Heart right ventricle (tissue), 16 donors: Measurements from ENCODE around the gene PKD1L1. TPM values are rescaled to one million over a fixed set of nuclear protein-coding genes. Genes with fewer than 3 reads are reported as not detected.

Experiments used
- ATAC-seq, 8 donors: fragments of 200-7000 bp; cut with Tn5 transposase; one replicate each; pipeline ENCODE4 v1.9.1; 2020; ENCODE audit warnings: mild to moderate bottlenecking in 8 of 8, moderate library complexity in 8 of 8, moderate number of reproducible peaks in 1 of 8
- DNase-seq, 2 donors: peaks; one replicate each; pipeline ENCODE4 v3.0.0-alpha.2; 2020
- H3K27ac ChIP-seq, 10 donors: fragments of 200-600 bp; sonication (generic) in 2 of 10; one replicate each; pipeline versions ENCODE4 v1.5.0 to v1.8.0; 2020 to 2022; ENCODE audit warnings: mild to moderate bottlenecking in 3 of 10
- H3K27me3 ChIP-seq, 7 donors: fragments of 200-600 bp; one replicate each; pipeline ENCODE4 v1.8.0; 2021 to 2022; ENCODE audit warnings: mild to moderate bottlenecking in 2 of 7
- H3K36me3 ChIP-seq, 9 donors: fragments of 200-600 bp; sonication (generic) in 1 of 9; one replicate each; pipeline versions ENCODE4 v1.5.0 to v1.8.0; 2020 to 2022; ENCODE audit warnings: mild to moderate bottlenecking in 2 of 9
- H3K4me1 ChIP-seq, 9 donors: fragments of 200-600 bp; sonication (generic) in 1 of 9; one replicate each; pipeline versions ENCODE4 v1.5.0 to v1.8.0; 2020 to 2022; ENCODE audit warnings: mild to moderate bottlenecking in 4 of 9
- H3K4me3 ChIP-seq, 10 donors: fragments of 200-600 bp; sonication (generic) in 2 of 10; one replicate each; pipeline versions ENCODE4 v1.5.0 to v1.8.0; 2020 to 2022; ENCODE audit warnings: mild to moderate bottlenecking in 7 of 10, moderate library complexity in 2 of 10
- H3K9me3 ChIP-seq, 11 donors: fragments of 200-600 bp in 10 of 11; sonication (generic) in 2 of 11; one replicate each; pipeline versions ENCODE4 v1.5.0 to v1.8.0; 2013 to 2022; ENCODE audit warnings: mild to moderate bottlenecking in 2 of 11, control low read depth in 1 of 11, moderate library complexity in 1 of 11
- WGBS, 2 donors: extraction: QIAGEN DNeasy Blood & Tissue Kit; methylation state at CpG; one replicate each; pipeline ENCODE4 v1.1.7; 2013; ENCODE audit warnings: inconsistent platforms in 1 of 2; 5-methylcytosine and 5-hydroxymethylcytosine counted together
- intact Hi-C, 10 donors: fragments of 100-400 bp; cut with DNase I; formaldehyde crosslinking; loops; one replicate each; pipeline versions ENCODE4 v1.11.1 to v1.14.2; 2022
- polyA plus RNA-seq, 2 donors: library from polyadenylated mRNA; stranded (reverse); fragments of 200-250 nt; gene quantifications; one replicate each; pipeline ENCODE4 v1.2.3, GENCODE V29; 2013
- total RNA-seq, 10 donors: library from RNA; stranded (reverse); fragmentation: NEBNext Ultra II Directional in 3 of 10; extraction: Animal tissue kit (Norgen Biotek cat#: 25700) in 3 of 10; gene quantifications; one replicate each; pipeline versions ENCODE4 v1.2.1 to v1.2.4, GENCODE V29; 2021 to 2023
- TF ChIP-seq, protein P1 (sequence below), 9 donors: fragments of 200-600 bp; sonication (generic) in 2 of 9; IDR thresholded peaks; one replicate each; pipeline versions ENCODE4 v1.5.0 to v1.8.0; 2021 to 2022; ENCODE audit warnings: antibody characterized with exemption in 9 of 9, mild to moderate bottlenecking in 5 of 9, moderate library complexity in 1 of 9
- donor health status: Arrhythmogenic right ventricular cardiomyopathy.
- donor health status: ischemic (EF 13 %, LVEDD 7.1; RV severe dilation, severe dysfunction).
- donor health status: healthy with polysubstance abuse.
- donor health status: DM: no; HTN: yes; CAD: no.
- donor health status: DM: no; HTN: no; CAD: no.
- donor health status: ischemic (EF 25% LVEDD 6.9; RV normal size, moderate dysfunction).
- donor health status: ischemic (EF 25% LVEDD 5.7; RV mildly dilated, moderate dysfunction).
- donor health status: healthy.
- donor health status: DM: yes; HTN: yes; CAD: no.
- donor health status: Ischemic cardiomyopathy.
- donor health status: ischemic (EF 35%, LVEDD 5.7; RV mildly dilated, moderate dysfunction).
- donor health status: nonischemic (EF 11% LVEDD 7.7; RV severe dilation, severe dysfunction).
- donor health status: DM: yes; HTN: yes; CAD: no.
- donor health status: PGD.
- donor health status: ischemic (EF 29% LVEDD 5.4; RV normal size, mild dysfunction).
- donor health status: nonischemic (EF 23%, LVEDD 6.1; RV moderate dilation, normal function).

PKD1L1 gene
- total and polyA plus RNA-seq, 12 donors: 1.5 to 4.7 (median 2.4) TPM

DNA sequence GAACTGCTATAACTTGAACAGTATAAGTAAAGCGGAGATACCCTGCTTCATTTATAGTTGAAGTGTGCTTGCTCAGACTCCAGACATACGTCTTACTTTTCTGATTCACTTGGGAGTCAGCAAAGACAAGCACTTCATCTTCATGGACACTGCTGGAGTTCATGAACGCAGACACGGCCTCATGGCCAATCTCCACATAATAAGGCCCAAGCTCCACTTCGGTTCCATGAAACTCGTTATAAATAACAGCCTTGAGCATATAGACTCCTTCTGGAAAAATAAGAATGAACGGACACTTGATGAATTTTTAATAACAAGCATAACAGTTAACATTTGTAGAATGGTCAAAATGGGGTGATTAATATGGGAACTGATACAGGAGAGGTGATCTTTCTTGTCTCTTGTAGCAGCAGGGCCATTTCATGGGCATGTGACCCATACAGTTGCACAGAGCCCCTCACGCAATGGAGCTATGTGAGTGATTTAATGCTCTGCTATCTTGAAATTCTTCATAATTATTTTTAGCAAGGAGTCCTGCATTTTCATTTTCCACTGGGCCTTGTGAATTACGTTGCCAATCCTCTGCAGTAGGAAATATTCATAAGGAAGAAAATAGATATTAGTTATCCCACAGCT lies 40.2 kb downstream of the PKD1L1 start:
- Histone ChIP-seq H3K27ac (no peak overlapping the region), H3K27me3 (no peaks in the 10 kb centered on the region), H3K4me1 (peaks cover 0 to 12% (median 0%) of the 10 kb centered on the region in 9 donors), H3K36me3 (peaks cover 0 to 35% (median 0%) of the 10 kb centered on the region in 9 donors), H3K4me3 (no peak overlapping the region), H3K9me3 (no peaks in the 10 kb centered on the region)
- intact Hi-C loops: no loop called here
- 84 to 85% methylated on average over 9 of the region's 9 CpGs for WGBS, 2 donors
- DNase-seq (no peak), ATAC-seq (no peak)
- TF ChIP-seq, protein P1, sequence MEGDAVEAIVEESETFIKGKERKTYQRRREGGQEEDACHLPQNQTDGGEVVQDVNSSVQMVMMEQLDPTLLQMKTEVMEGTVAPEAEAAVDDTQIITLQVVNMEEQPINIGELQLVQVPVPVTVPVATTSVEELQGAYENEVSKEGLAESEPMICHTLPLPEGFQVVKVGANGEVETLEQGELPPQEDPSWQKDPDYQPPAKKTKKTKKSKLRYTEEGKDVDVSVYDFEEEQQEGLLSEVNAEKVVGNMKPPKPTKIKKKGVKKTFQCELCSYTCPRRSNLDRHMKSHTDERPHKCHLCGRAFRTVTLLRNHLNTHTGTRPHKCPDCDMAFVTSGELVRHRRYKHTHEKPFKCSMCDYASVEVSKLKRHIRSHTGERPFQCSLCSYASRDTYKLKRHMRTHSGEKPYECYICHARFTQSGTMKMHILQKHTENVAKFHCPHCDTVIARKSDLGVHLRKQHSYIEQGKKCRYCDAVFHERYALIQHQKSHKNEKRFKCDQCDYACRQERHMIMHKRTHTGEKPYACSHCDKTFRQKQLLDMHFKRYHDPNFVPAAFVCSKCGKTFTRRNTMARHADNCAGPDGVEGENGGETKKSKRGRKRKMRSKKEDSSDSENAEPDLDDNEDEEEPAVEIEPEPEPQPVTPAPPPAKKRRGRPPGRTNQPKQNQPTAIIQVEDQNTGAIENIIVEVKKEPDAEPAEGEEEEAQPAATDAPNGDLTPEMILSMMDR (IDR thresholded peaks at IDR 0.05): no peak

DNA sequence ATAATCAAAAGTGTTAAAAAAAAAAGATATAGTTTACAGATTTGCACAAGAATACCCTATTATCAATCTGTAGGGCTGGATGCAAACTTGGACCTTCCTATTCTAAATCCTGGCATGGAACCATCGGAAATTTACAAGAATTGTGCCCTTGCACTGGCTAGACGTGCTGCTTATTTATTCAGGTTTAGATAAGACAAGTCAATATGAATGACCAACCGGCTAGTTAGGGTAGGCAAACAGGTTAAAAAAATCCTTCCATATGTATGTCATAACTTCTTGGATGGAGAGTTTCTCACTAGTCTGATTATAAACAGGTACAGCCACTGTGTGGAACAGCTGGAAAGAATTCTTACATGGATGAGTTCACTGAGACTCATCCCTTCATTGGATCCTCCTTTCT lies 41.4 kb downstream of the PKD1L1 start:
- Histone ChIP-seq H3K4me1 (peaks cover 0 to 12% (median 0%) of the 10 kb centered on the region in 9 donors), H3K36me3 (peaks cover 0 to 40% (median 0%) of the 10 kb centered on the region in 9 donors), H3K27me3 (no peaks in the 10 kb centered on the region), H3K27ac (no peak overlapping the region), H3K9me3 (no peaks in the 10 kb centered on the region), H3K4me3 (no peak overlapping the region)
- WGBS, 2 donors: 93 to 94% methylated on average over 3 of the region's 3 CpGs
- DNase-seq (no peak), ATAC-seq (no peak)
- intact Hi-C loops: no loop called here
- TF ChIP-seq, protein P1 (IDR thresholded peaks at IDR 0.05): no peak

DNA sequence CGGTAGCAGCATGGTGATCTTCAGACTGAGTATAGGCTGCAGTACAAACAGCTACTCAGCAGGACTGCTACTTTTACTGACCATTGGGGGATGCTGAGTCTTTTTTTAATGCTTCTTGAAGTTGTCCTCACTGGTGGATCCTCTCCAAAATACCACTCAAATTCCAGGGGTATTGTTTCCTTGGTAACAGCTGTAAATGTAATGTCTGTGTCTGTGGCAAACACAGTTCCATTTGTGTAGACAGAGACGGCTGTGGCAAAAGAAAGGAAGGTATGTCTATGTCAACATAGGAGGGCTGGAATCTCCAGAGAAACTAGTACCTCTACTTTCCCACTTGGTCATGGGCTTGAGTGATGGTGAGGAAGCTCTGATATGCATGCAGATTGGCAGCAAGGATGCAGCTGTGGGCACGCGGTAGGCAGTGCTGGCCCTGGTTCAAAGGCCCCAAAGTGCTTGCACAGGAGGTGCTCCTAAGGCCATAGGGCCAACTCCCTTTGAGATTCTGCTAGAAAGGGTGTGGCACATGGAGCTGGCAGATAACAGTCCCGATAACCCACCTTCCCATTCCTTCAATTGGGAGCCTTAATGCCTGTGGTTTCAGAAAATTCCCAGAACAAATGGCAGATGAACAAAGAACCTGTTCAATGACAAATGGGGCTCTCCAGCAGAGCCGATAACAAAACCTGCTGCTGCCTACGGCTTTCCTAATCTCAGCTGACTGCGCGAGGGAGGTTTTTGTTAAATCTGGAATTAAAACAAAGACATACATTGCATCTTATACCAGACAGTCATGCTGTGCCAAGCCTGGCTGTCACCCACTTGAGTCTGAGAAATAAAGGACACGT lies 43.0 kb downstream of the PKD1L1 start:
- Histone ChIP-seq H3K9me3 (no peaks in the 10 kb centered on the region), H3K27me3 (no peaks in the 10 kb centered on the region), H3K27ac (no peak overlapping the region), H3K4me3 (no peak overlapping the region), H3K4me1 (peaks cover 0 to 12% (median 0%) of the 10 kb centered on the region in 9 donors), H3K36me3 (peaks cover 0 to 47% (median 0%) of the 10 kb centered on the region in 9 donors)
- 77 to 82% methylated on average over 10 of the region's 10 CpGs for WGBS, 2 donors
- DNase-seq (no peak), ATAC-seq (no peak)
- intact Hi-C loops: no loop called here
- TF ChIP-seq, protein P1 (IDR thresholded peaks at IDR 0.05): no peak

DNA sequence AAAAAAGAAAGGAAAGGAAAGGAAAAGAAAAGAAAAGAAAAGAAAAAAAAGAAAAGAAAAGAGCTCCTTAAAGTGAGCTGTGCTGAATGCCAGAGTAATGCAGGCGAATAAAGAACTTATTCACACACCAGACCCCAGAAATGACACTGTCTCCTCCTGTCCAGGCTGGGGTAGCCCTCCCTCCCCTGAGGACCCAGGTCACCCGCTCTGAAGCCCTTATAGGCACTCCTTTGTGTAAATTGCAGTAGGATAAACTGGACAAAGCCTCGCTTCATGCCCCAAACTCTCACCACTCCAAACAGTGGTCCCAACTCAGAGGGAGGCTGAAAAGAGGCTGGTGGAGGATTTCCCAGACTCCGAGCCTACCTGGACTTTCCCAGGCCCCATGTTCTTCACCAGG lies 46.3 kb downstream of the PKD1L1 start:
- peaks cover 0 to 50% (median 0%) of the 10 kb centered on the region in 9 donors for H3K36me3 ChIP-seq
- WGBS, 2 donors: 91 to 95% methylated on average over 4 of the region's 4 CpGs
- DNase-seq: no peak
- TF ChIP-seq, protein P1 (IDR thresholded peaks at IDR 0.05): no peak
- H3K4me3 ChIP-seq: no peak overlapping the region
- intact Hi-C loops: no loop called here
- ATAC-seq: no peak
- no peak overlapping the region for H3K27ac ChIP-seq
- H3K4me1 ChIP-seq: no peaks in the 10 kb centered on the region
- H3K27me3 ChIP-seq: no peaks in the 10 kb centered on the region
- H3K9me3 ChIP-seq: no peaks in the 10 kb centered on the region
